HEK293 (cell line): ENCODE results near the gene CETP.

Source experiments
- CTCF ChIA-PET: fragments of 350-600 bp; formaldehyde crosslinking; extraction: SDS; loops from one replicate; lab custom pipeline; 2021; ENCODE audit warnings: antibody characterized with exemption; lab: Yijun Ruan, JAX
- POLR2A ChIA-PET: fragments of 300-600 bp; formaldehyde crosslinking; extraction: SDS; loops from one replicate; lab custom pipeline; 2020; ENCODE audit warnings: antibody characterized with exemption, inconsistent platforms; lab: Yijun Ruan, JAX
- H3K27ac ChIP-seq: fragments of 200-500 bp; sonication (Bioruptor generic); 2 replicates; pipeline ENCODE4 v1.5.1; 2014; ENCODE audit warnings: low read depth, low read length, control low read depth, inconsistent platforms; ENCODE audit errors: extremely low read depth
- H3K36me3 ChIP-seq, 2 experiments: fragments of 200-500 bp in 1 of 2; sonication (Bioruptor generic) in 1 of 2; 1 replicate in 1 of 2; 2 replicates in 1 of 2; pipeline ENCODE4 v1.5.1; 2014 to 2017; ENCODE audit warnings: inconsistent platforms in 2 of 2, low read length in 2 of 2; ENCODE audit not compliant: control insufficient read depth in 2 of 2, insufficient read depth in 1 of 2
- H3K4me1 ChIP-seq: fragments of 200-500 bp; sonication (Bioruptor generic); 2 replicates; pipeline ENCODE4 v1.5.1; 2014; ENCODE audit warnings: mild to moderate bottlenecking, low read length, inconsistent platforms; ENCODE audit not compliant: control insufficient read depth, insufficient read depth
- H3K4me3 ChIP-seq: 2 replicates; pipeline ENCODE4 v1.5.1; 2011; ENCODE audit warnings: low read depth, mild to moderate bottlenecking, control low read depth, low read length, moderate library complexity
- H3K9me3 ChIP-seq: fragments of 200-500 bp; sonication (Bioruptor generic); 2 replicates; pipeline ENCODE4 v1.5.1; 2014; ENCODE audit warnings: low read depth, low read length, inconsistent platforms; ENCODE audit not compliant: control insufficient read depth, insufficient read depth
- MEIS1 ChIP-seq: sonication (generic); formaldehyde crosslinking; IDR thresholded peaks from 2 replicates; pipeline ENCODE4 v1.8.1; 2022; ENCODE audit warnings: missing genetic modification reagents, mild to moderate bottlenecking, borderline replicate concordance
- SALL2 ChIP-seq: fragments of 450-650 bp; formaldehyde crosslinking; IDR thresholded peaks from 2 replicates; pipeline ENCODE4 v1.5.0; 2017; ENCODE audit warnings: missing biosample characterization, mild to moderate bottlenecking, missing genetic modification characterization, borderline replicate concordance
- SP2 ChIP-seq: fragments of 450-650 bp; formaldehyde crosslinking; IDR thresholded peaks from 2 replicates; pipeline ENCODE4 v1.5.1; 2016; ENCODE audit warnings: missing biosample characterization, missing genetic modification characterization
- YY1 ChIP-seq: fragments of 450-650 bp; formaldehyde crosslinking; IDR thresholded peaks from 2 replicates; pipeline ENCODE4 v1.5.1; 2018; ENCODE audit warnings: missing biosample characterization, missing genetic modification characterization
- ZNF155 ChIP-seq: fragments of 450-650 bp; formaldehyde crosslinking; IDR thresholded peaks from 2 replicates; pipeline ENCODE4 v1.5.1; 2016; ENCODE audit warnings: missing biosample characterization, missing genetic modification characterization
- ZNF223 ChIP-seq: fragments of 450-650 bp; formaldehyde crosslinking; IDR thresholded peaks from 2 replicates; pipeline ENCODE4 v1.5.1; 2016; ENCODE audit warnings: missing biosample characterization, missing genetic modification characterization
- ZNF510 ChIP-seq: fragments of 450-650 bp; formaldehyde crosslinking; IDR thresholded peaks from 2 replicates; pipeline ENCODE4 v1.5.1; 2018; ENCODE audit warnings: mild to moderate bottlenecking, missing genetic modification characterization, missing biosample characterization; ENCODE audit not compliant: insufficient replicate concordance
- ZNF600 ChIP-seq: fragments of 450-650 bp; formaldehyde crosslinking; IDR thresholded peaks from 2 replicates; pipeline ENCODE4 v1.5.1; 2016; ENCODE audit warnings: missing biosample characterization, missing genetic modification characterization
- ZNF777 ChIP-seq: fragments of 450-650 bp; formaldehyde crosslinking; IDR thresholded peaks from 2 replicates; pipeline ENCODE4 v1.5.1; 2017; ENCODE audit warnings: missing biosample characterization, missing genetic modification characterization, borderline replicate concordance
- ZSCAN30 ChIP-seq: fragments of 450-650 bp; IDR thresholded peaks from 2 replicates; pipeline ENCODE4 v1.5.1; 2018; ENCODE audit warnings: missing biosample characterization, mild to moderate bottlenecking, missing genetic modification characterization, moderate library complexity
- TF ChIP-seq, protein P1 (sequence below): fragments of 450-650 bp; formaldehyde crosslinking; IDR thresholded peaks from 2 replicates; pipeline ENCODE4 v1.5.1; 2016; ENCODE audit warnings: missing biosample characterization, missing genetic modification characterization
- TF ChIP-seq, protein P2 (sequence below): fragments of 450-650 bp; formaldehyde crosslinking; IDR thresholded peaks from 2 replicates; pipeline ENCODE4 v1.5.0; 2017; ENCODE audit warnings: missing biosample characterization, missing genetic modification characterization, borderline replicate concordance

Gene CETP

DNA sequence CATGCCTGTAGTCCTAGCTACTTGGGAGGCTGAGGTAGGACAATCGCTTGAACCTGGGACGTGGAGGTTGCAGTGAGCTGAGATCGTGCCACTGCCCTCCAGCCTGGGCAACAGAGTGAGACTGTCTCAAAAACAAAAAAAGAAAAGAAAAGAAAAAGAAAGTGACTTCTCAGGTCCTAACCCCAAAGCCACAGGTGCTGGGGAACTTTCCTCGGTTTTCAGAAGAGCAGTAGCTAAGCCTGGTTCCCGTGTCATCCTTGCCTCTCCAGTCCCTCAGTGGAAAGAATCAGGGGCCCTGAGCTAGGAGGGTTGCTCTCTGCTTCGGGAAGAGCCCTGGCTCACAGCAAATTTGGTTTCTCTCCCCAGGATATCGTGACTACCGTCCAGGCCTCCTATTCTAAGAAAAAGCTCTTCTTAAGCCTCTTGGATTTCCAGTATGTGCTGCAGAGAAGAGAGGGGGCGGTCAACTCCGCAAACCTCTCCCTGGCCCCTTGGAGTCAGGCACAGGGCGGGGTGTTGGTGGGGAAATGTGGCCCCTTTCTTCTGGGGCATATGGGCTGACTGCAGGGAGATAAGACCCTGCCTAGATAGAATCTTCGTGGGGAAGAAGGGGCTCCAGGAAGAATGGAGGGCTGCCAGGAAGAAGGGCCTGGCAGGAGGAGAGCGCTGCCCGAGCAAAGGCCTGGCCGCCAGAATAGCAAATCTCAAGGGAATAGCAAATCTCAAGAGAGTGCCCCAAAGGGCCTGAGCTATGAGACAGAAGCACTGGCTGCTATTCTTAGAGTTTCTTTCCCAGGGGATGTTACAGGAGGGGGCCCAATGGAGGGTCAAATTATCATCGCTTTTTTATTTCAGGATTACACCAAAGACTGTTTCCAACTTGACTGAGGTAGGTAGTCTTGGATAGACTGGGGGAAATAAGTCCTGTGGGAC, 19.3 kb downstream of the CETP start:
- no peak overlapping the region for H3K4me3 ChIP-seq
- no peak for TF ChIP-seq MEIS1 (CRISPR knock-in tag)
- TF ChIP-seq ZNF600 (tag by site-specific recombination), result no peak
- CTCF ChIA-PET, result interaction anchor here (0.7 kb wide), 1 partner anchor 17 kb away, joined by 4 read pairs; no protein-coding TSS in a partner anchor

DNA sequence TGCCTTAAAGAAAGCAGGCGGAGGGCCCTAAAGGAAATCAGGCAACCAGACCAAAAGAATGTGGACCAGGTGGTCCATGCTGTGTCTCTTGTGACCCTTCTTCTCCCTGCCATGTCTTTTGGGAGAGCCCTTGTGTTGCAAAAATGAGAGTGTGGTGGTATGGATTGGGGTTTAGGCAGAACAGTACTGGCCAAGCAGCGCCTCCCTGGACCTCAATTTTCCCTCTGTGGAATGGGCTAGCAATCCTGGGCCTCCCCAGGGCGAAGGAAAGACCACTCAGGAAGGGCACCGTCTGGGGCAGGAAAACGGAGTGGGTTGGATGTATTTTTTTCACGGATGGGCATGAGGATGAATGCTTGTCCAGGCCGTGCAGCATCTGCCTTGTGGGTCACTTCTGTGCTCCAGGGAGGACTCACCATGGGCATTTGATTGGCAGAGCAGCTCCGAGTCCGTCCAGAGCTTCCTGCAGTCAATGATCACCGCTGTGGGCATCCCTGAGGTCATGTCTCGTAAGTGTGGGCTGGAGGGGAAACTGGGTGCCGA, 20.1 kb downstream of the CETP start:
- Histone ChIP-seq H3K4me3 (no peak overlapping the region), H3K27ac (no peak overlapping the region), H3K36me3 (no peaks in the 10 kb centered on the region), H3K4me1 (no peaks in the 10 kb centered on the region), H3K9me3 (no peaks in the 10 kb centered on the region)
- no peak for TF ChIP-seq SP2 (tag by site-specific recombination)
- no peak for TF ChIP-seq YY1
- no peak for TF ChIP-seq ZNF155
- no peak for TF ChIP-seq ZSCAN30 (tag by site-specific recombination)
- TF ChIP-seq, protein P1, sequence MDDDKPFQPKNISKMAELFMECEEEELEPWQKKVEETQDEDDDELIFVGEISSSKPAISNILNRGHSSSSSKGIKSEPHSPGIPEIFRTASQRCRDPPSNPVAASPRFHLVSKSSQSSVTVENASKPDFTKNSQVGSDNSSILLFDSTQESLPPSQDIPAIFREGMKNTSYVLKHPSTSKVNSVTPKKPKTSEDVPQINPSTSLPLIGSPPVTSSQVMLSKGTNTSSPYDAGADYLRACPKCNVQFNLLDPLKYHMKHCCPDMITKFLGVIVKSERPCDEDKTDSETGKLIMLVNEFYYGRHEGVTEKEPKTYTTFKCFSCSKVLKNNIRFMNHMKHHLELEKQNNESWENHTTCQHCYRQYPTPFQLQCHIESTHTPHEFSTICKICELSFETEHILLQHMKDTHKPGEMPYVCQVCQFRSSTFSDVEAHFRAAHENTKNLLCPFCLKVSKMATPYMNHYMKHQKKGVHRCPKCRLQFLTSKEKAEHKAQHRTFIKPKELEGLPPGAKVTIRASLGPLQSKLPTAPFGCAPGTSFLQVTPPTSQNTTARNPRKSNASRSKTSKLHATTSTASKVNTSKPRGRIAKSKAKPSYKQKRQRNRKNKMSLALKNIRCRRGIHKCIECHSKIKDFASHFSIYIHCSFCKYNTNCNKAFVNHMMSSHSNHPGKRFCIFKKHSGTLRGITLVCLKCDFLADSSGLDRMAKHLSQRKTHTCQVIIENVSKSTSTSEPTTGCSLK (tag by site-specific recombination), result no peak
- TF ChIP-seq, protein P2, sequence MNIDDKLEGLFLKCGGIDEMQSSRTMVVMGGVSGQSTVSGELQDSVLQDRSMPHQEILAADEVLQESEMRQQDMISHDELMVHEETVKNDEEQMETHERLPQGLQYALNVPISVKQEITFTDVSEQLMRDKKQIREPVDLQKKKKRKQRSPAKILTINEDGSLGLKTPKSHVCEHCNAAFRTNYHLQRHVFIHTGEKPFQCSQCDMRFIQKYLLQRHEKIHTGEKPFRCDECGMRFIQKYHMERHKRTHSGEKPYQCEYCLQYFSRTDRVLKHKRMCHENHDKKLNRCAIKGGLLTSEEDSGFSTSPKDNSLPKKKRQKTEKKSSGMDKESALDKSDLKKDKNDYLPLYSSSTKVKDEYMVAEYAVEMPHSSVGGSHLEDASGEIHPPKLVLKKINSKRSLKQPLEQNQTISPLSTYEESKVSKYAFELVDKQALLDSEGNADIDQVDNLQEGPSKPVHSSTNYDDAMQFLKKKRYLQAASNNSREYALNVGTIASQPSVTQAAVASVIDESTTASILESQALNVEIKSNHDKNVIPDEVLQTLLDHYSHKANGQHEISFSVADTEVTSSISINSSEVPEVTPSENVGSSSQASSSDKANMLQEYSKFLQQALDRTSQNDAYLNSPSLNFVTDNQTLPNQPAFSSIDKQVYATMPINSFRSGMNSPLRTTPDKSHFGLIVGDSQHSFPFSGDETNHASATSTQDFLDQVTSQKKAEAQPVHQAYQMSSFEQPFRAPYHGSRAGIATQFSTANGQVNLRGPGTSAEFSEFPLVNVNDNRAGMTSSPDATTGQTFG (tag by site-specific recombination), result no peak
- ChIA-PET CTCF (interaction anchor here (0.7 kb wide), 1 partner anchor 18 kb away, joined by 4 read pairs; no protein-coding TSS in a partner anchor), POLR2A (no interaction called here)

More for the DNA sequence above, 19.3 kb downstream of the CETP start:
- Histone ChIP-seq H3K36me3 (no peaks in the 10 kb centered on the region), H3K9me3 (no peaks in the 10 kb centered on the region), H3K4me1 (no peaks in the 10 kb centered on the region), H3K27ac (no peak overlapping the region)
- POLR2A ChIA-PET, result interaction anchor here (1.2 kb wide), 1 partner anchor 8 kb away, joined by 3 read pairs; the partner anchor contains the start of gene NLRC5

DNA sequence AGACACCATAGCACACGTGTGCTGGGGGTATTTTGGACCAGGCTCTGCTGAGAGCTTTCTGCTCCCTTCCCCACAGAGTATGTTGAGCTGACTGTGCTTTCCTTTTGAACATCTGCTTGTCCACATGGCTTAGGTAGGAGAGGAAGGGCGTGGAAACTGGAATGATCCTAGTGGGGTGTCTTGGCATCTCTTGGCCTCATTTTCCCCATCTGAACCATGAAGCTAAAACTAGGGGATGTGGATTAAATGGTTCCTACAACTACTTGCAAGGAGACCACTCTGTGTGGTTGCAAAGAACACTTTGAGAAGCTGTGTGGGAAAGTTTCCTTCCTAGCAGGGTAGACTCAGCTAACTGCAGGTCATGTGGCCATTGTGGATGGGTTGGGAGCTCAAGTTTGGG, 20.9 kb downstream of the CETP start:
- ChIA-PET CTCF (no interaction called here), POLR2A (no interaction called here)
- H3K9me3 ChIP-seq, result no peaks in the 10 kb centered on the region
- no peaks in the 10 kb centered on the region for H3K4me1 ChIP-seq
- no peak overlapping the region for H3K4me3 ChIP-seq
- H3K27ac ChIP-seq, result no peak overlapping the region
- H3K36me3 ChIP-seq, result no peaks in the 10 kb centered on the region
- TF ChIP-seq ZNF223, result no peak
- no peak for TF ChIP-seq ZNF777 (tag by site-specific recombination)
- TF ChIP-seq ZNF510, result no peak
- TF ChIP-seq SALL2 (tag by site-specific recombination), result no peak
